Activated B cell treated with CpG ODN at 0.5 μM for 24 hours (primary cell): ENCODE measurements around the gene DENND1C. TPM values are rescaled to one million over a fixed set of nuclear protein-coding genes. Genes with fewer than 3 reads are reported as not detected.

Source experiments
- ATAC-seq: fragments of 200-7000 bp; cut with Tn5 transposase; one replicate; pipeline ENCODE4 v1.10.0; 2021; ENCODE audit warnings: low read depth, mild to moderate bottlenecking, moderate library complexity
- CTCF ChIA-PET: fragments of 350-600 bp; sonication (Branson Sonifier 250); formaldehyde crosslinking; loops from one replicate; lab custom pipeline; 2021; ENCODE audit warnings: antibody characterized with exemption; lab: Charles Lee
- POLR2A ChIA-PET: fragments of 350-600 bp; sonication (Branson Sonifier 250); formaldehyde crosslinking; loops from one replicate; lab custom pipeline; 2021; ENCODE audit warnings: antibody characterized with exemption; lab: Charles Lee
- DNase-seq: peaks from one replicate; pipeline ENCODE4 v3.0.0; 2022
- H3K27ac Mint-ChIP-seq: one replicate; pipeline ENCODE4 v1.8.0; 2020; ENCODE audit warnings: mixed read lengths
- H3K27me3 Mint-ChIP-seq: one replicate; pipeline ENCODE4 v1.8.0; 2021; ENCODE audit warnings: mixed read lengths
- H3K36me3 Mint-ChIP-seq: one replicate; pipeline ENCODE4 v1.8.0; 2021; ENCODE audit warnings: low read depth, mixed read lengths
- H3K4me1 Mint-ChIP-seq: one replicate; pipeline ENCODE4 v1.8.0; 2021; ENCODE audit warnings: mixed read lengths
- H3K4me3 Mint-ChIP-seq: one replicate; pipeline ENCODE4 v1.8.0; 2020; ENCODE audit warnings: mild to moderate bottlenecking, mixed read lengths
- H3K9me3 Mint-ChIP-seq: one replicate; pipeline ENCODE4 v1.8.0; 2020; ENCODE audit warnings: mixed read lengths
- CTCF ChIP-seq: fragments of 200-600 bp; IDR thresholded peaks from one replicate; pipeline ENCODE4 v1.8.0; 2022; ENCODE audit warnings: antibody characterized with exemption, mild to moderate bottlenecking
- intact Hi-C: fragments of 100-400 bp; cut with micrococcal nuclease; formaldehyde crosslinking; loops from one replicate; pipeline ENCODE4 v1.15.1; 2024
- total RNA-seq: library from RNA; stranded (reverse); gene quantifications from 2 replicates; pipeline ENCODE4 v1.2.3, GENCODE V29; 2022

Gene DENND1C
- total RNA-seq, 1 donor from 2014 or later = 95.1 TPM

- intact Hi-C loops = loop anchor here (10.0 kb wide), 2 partner anchors 153 to 697 kb away; partner anchors contain the start of genes CATSPERD and LONP1
- no peaks in the 10 kb centered on the region for H3K27me3 Mint-ChIP-seq
- ChIA-PET POLR2A (interaction anchor here (0.5 kb wide), 2 partner anchors 16 to 1407 kb away, joined by 3 read pairs; no protein-coding TSS in a partner anchor), CTCF (interaction anchor here (0.8 kb wide), 1 partner anchor 10 kb away, joined by 3 read pairs; no protein-coding TSS in a partner anchor)
- no peak for ATAC-seq
- no peak for TF ChIP-seq CTCF
- H3K27ac Mint-ChIP-seq = no peak overlapping the region
- no peak for DNase-seq
- H3K9me3 Mint-ChIP-seq = no peaks in the 10 kb centered on the region
- peaks cover 30% of the 10 kb centered on the region for H3K4me1 Mint-ChIP-seq
- H3K36me3 Mint-ChIP-seq = peaks cover 67% of the 10 kb centered on the region
- H3K4me3 Mint-ChIP-seq = no peak overlapping the region
These were observed 60.2 kb downstream of the DENND1C start for GRCh38 chr19:6421075-6422014.

- no peak for TF ChIP-seq CTCF
- Mint-ChIP-seq H3K27ac (no peak overlapping the region), H3K36me3 (peaks cover 88% of the 10 kb centered on the region), H3K27me3 (no peaks in the 10 kb centered on the region), H3K4me3 (no peak overlapping the region), H3K4me1 (peaks cover 20% of the 10 kb centered on the region), H3K9me3 (no peaks in the 10 kb centered on the region)
- POLR2A ChIA-PET = no interaction called here
- DNase-seq (no peak), ATAC-seq (no peak)
- CTCF ChIA-PET = no interaction called here
- intact Hi-C loops = no loop called here
These were observed 63.0 kb downstream of the DENND1C start for GRCh38 chr19:6418562-6418932.

- POLR2A ChIA-PET = no interaction called here
These were observed 63.6 kb downstream of the DENND1C start for GRCh38 chr19:6417713-6418561.

More at GRCh38 chr19:6417713-6418561, 63.6 kb downstream of the DENND1C start:
- Mint-ChIP-seq H3K27ac (no peak overlapping the region), H3K4me3 (no peak overlapping the region), H3K36me3 (peaks cover 90% of the 10 kb centered on the region), H3K9me3 (no peaks in the 10 kb centered on the region), H3K4me1 (peaks cover 14% of the 10 kb centered on the region), H3K27me3 (no peaks in the 10 kb centered on the region)
- no peak for DNase-seq
- no peak for TF ChIP-seq CTCF
- intact Hi-C loops = no loop called here
- ATAC-seq = no peak
- CTCF ChIA-PET = no interaction called here

Other genes starting within 250 kb of the DENND1C start
- 39.0 and 41.3 TPM in 2 replicates for gene MLLT1, start 201.8 kb downstream of the DENND1C start, total RNA-seq
- gene ACER1, start 148.2 kb downstream of the DENND1C start, total RNA-seq = not detected in 2 replicates
- gene CLPP, start 120.3 kb downstream of the DENND1C start, total RNA-seq = 60.6 and 68.2 TPM in 2 replicates
- gene ALKBH7, start 109.0 kb downstream of the DENND1C start, total RNA-seq = 48.4 and 52.9 TPM in 2 replicates
- 2.1 and 2.4 TPM in 2 replicates for gene PSPN, start 105.9 kb downstream of the DENND1C start, total RNA-seq
- gene GTF2F1, start 88.6 kb downstream of the DENND1C start, total RNA-seq = 67.6 and 68.1 TPM in 2 replicates
- 251 and 281 TPM in 2 replicates for gene KHSRP, start 57.0 kb downstream of the DENND1C start, total RNA-seq
- gene SLC25A41, start 48.0 kb downstream of the DENND1C start, total RNA-seq = 0.40 and 0.69 TPM in 2 replicates
- 50.1 and 50.4 TPM in 2 replicates for gene SLC25A23, start 22.0 kb downstream of the DENND1C start, total RNA-seq
- 8.4 and 8.6 TPM in 2 replicates for gene CRB3, start 17.5 kb downstream of the DENND1C start, total RNA-seq
- gene TUBB4A, start 20.5 kb upstream of the DENND1C start, total RNA-seq = 13.2 and 16.8 TPM in 2 replicates
- gene TNFSF9, start 49.2 kb upstream of the DENND1C start, total RNA-seq = 6.0 and 7.1 TPM in 2 replicates
- 29.3 and 29.7 TPM in 2 replicates for gene CD70, start 109.4 kb upstream of the DENND1C start, total RNA-seq
- 0.64 and 0.73 TPM in 2 replicates for gene TNFSF14, start 188.4 kb upstream of the DENND1C start, total RNA-seq
- 0.44 and 0.53 TPM in 2 replicates for gene C3, start 238.9 kb upstream of the DENND1C start, total RNA-seq